ENCODE data around the gene SPAG8.

Gene SPAG8

GRCh38 chr9:35808433-35808832, 3.6 kb downstream of the SPAG8 start:
- DNase-seq: no peak

GRCh38 chr9:35806101-35806500, 6.0 kb downstream of the SPAG8 start:
- no peak for DNase-seq

- DNase-seq: no peak
Measured at GRCh38 chr9:35801328-35802128, 10.5 kb downstream of the SPAG8 start.

GRCh38 chr9:35800530-35800929, 11.5 kb downstream of the SPAG8 start:
- DNase-seq: no peak

GRCh38 chr9:35798658-35799374, 13.2 kb downstream of the SPAG8 start:
- DNase-seq: no peak

GRCh38 chr9:35797311-35798109, 14.6 kb downstream of the SPAG8 start:
- no peak for DNase-seq

GRCh38 chr9:35795695-35796094, 16.4 kb downstream of the SPAG8 start:
- no peak for DNase-seq

- DNase-seq: peak; percentile 56
Measured at GRCh38 chr9:35793461-35793860, 18.6 kb downstream of the SPAG8 start.

GRCh38 chr9:35792826-35793225, 19.2 kb downstream of the SPAG8 start:
- no peak for DNase-seq

- DNase-seq: no peak
Measured at GRCh38 chr9:35792024-35792813, 19.8 kb downstream of the SPAG8 start.

GRCh38 chr9:35791297-35791921, 20.7 kb downstream of the SPAG8 start, which contains the start of gene NPR2:
NPR2 (plus strand) TSS chr9:35791591; CDS start chr9:35792409, 818 bp downstream.
- peak; percentile 59 for DNase-seq

GRCh38 chr9:35790385-35791296, 21.4 kb downstream of the SPAG8 start:
- DNase-seq: peak; percentile 96

- DNase-seq: no peak
Measured at GRCh38 chr9:35790025-35790384, 22.1 kb downstream of the SPAG8 start.

GRCh38 chr9:35789541-35789940, 22.5 kb downstream of the SPAG8 start:
- DNase-seq: no peak

- DNase-seq: no peak
Measured at GRCh38 chr9:35783418-35783817, 28.6 kb downstream of the SPAG8 start.

GRCh38 chr9:35781066-35781465, 31.0 kb downstream of the SPAG8 start:
- no peak for DNase-seq

GRCh38 chr9:35778496-35778895, 33.6 kb downstream of the SPAG8 start:
- DNase-seq: no peak

- no peak for DNase-seq
Measured at GRCh38 chr9:35776018-35776417, 36.0 kb downstream of the SPAG8 start.

GRCh38 chr9:35774907-35775635, 37.0 kb downstream of the SPAG8 start:
- DNase-seq: no peak

GRCh38 chr9:35771943-35772342, 40.1 kb downstream of the SPAG8 start:
- no peak for DNase-seq

Data from eye (tissue), 1 donor.